OCI-LY3 (cell line): ENCODE data around the gene GSTA1.
"Not testable (repeated sequence)": the region's sequence is repeated elsewhere in the genome, so short reads cannot be mapped to it uniquely, and the experiment has no call there.

Source experiments
- H2AFZ ChIP-seq: fragments of 200-600, 300-600 bp; shearing (Covaris generic); 2 replicates; pipeline ENCODE4 v1.6.0; 2014; ENCODE audit warnings: antibody characterized with exemption, low read depth, low read length
- H3K27ac ChIP-seq: fragments of 200-600, 300-600 bp; sonication (generic); 2 replicates; pipeline ENCODE4 v1.5.1; 2014; ENCODE audit warnings: mild to moderate bottlenecking, low read length, moderate library complexity, mixed read lengths
- H3K27me3 ChIP-seq: fragments of 200-600, 300-600 bp; sonication (generic); 2 replicates; pipeline ENCODE4 v1.6.1; 2014; ENCODE audit warnings: low read depth, low read length, mixed read lengths
- H3K36me3 ChIP-seq: fragments of 200-600, 300-600 bp; sonication (generic); replicated peaks from 2 replicates; pipeline ENCODE3; 2014; ENCODE audit warnings: low read depth, low read length, mixed read lengths
- H3K4me1 ChIP-seq: fragments of 300-600, 200-600 bp; sonication (generic); 2 replicates; pipeline ENCODE4 v1.6.1; 2014; ENCODE audit warnings: low read length, mixed read lengths
- H3K4me2 ChIP-seq: fragments of 200-600, 300-600 bp; sonication (generic); 2 replicates; pipeline ENCODE4 v1.6.1; 2014; ENCODE audit warnings: low read length, mixed read lengths
- H3K4me3 ChIP-seq: fragments of 300-600, 200-600 bp; sonication (generic); 2 replicates; pipeline ENCODE4 v1.5.1; 2014; ENCODE audit warnings: antibody characterized with exemption, mild to moderate bottlenecking, low read length, moderate library complexity
- H3K79me2 ChIP-seq: fragments of 300-600, 200-600 bp; shearing (Covaris generic); 2 replicates; pipeline ENCODE4 v1.6.1; 2014; ENCODE audit warnings: mild to moderate bottlenecking, low read length, mixed read lengths
- H3K9ac ChIP-seq: fragments of 300-600, 200-600 bp; shearing (Covaris generic); 2 replicates; pipeline ENCODE4 v1.6.0; 2014; ENCODE audit warnings: mild to moderate bottlenecking, low read length, moderate library complexity
- H3K9me3 ChIP-seq: fragments of 200-600, 300-600 bp; shearing (Covaris generic); 2 replicates; pipeline ENCODE4 v1.6.1; 2014; ENCODE audit warnings: low read length, mixed read lengths; ENCODE audit not compliant: insufficient read depth
- H4K20me1 ChIP-seq: fragments of 200-600, 300-600 bp; sonication (generic); 2 replicates; pipeline ENCODE4 v1.6.1; 2016; ENCODE audit warnings: low read length, mixed read lengths; ENCODE audit not compliant: insufficient read depth
- CTCF ChIP-seq: fragments of 200-600, 300-600 bp; sonication (generic); IDR thresholded peaks from 2 replicates; pipeline ENCODE4 v1.5.1; 2014; ENCODE audit warnings: antibody characterized with exemption, low read length, low read depth
- EZH2phosphoT487 ChIP-seq: fragments of 200-600 bp; shearing (Covaris generic); IDR thresholded peaks from 2 replicates; pipeline ENCODE4 v1.6.1; 2018; ENCODE audit warnings: antibody characterized with exemption, mixed run types, low read depth

Gene GSTA1

GRCh38 chr6:52840763-52841585 lies 37.4 kb upstream of the GSTA1 start, which contains the start of gene GSTA5:
Gene GSTA5 (minus strand): TSS chr6:52840813.
- TF ChIP-seq EZH2phosphoT487: no peak
- no peak for TF ChIP-seq CTCF
- Histone ChIP-seq H3K27me3 (peaks cover 6% of the 10 kb centered on the region; the same call in 1 of the 2 replicates), H3K4me3 (no peak within 1 kb of the TSS), H4K20me1 (no peaks in the 10 kb centered on the region), H3K9me3 (no peaks in the 10 kb centered on the region), H3K36me3 (no peaks in the 10 kb centered on the region), H3K79me2 (no peaks in the 10 kb centered on the region), H3K4me1 (no peaks in the 10 kb centered on the region), H2AFZ (no peak within 1 kb of the TSS), H3K27ac (no peak within 1 kb of the TSS), H3K4me2 (no peak within 1 kb of the TSS), H3K9ac (no peak within 1 kb of the TSS)

GRCh38 chr6:52839124-52840055 lies 35.8 kb upstream of the GSTA1 start:
- H3K9me3 ChIP-seq: no peaks in the 10 kb centered on the region
- no peak overlapping the region for H3K4me3 ChIP-seq
- no peak overlapping the region for H3K4me2 ChIP-seq
- no peaks in the 10 kb centered on the region for H3K79me2 ChIP-seq
- no peaks in the 10 kb centered on the region for H4K20me1 ChIP-seq
- H3K4me1 ChIP-seq: no peaks in the 10 kb centered on the region
- H3K36me3 ChIP-seq: no peaks in the 10 kb centered on the region
- no peak overlapping the region for H2AFZ ChIP-seq
- no peak overlapping the region for H3K27ac ChIP-seq
- TF ChIP-seq CTCF (peak; percentile 86), EZH2phosphoT487 (no peak)
- no peak overlapping the region for H3K9ac ChIP-seq
- H3K27me3 ChIP-seq: peaks cover 16% of the 10 kb centered on the region

GRCh38 chr6:52834481-52834880 lies 30.9 kb upstream of the GSTA1 start:
- H3K4me2 ChIP-seq: no peak overlapping the region
- TF ChIP-seq EZH2phosphoT487 (no peak), CTCF (no peak)

GRCh38 chr6:52830869-52831268 lies 27.3 kb upstream of the GSTA1 start:
- H4K20me1 ChIP-seq: not testable (repeated sequence)

More at GRCh38 chr6:52834481-52834880, 30.9 kb upstream of the GSTA1 start:
- H3K4me1 ChIP-seq: no peaks in the 10 kb centered on the region
- H2AFZ ChIP-seq: no peak overlapping the region
- no peak overlapping the region for H3K9ac ChIP-seq
- H4K20me1 ChIP-seq: no peaks in the 10 kb centered on the region
- no peaks in the 10 kb centered on the region for H3K79me2 ChIP-seq
- H3K9me3 ChIP-seq: no peaks in the 10 kb centered on the region
- no peak overlapping the region for H3K27ac ChIP-seq
- no peak overlapping the region for H3K4me3 ChIP-seq
- H3K27me3 ChIP-seq: peaks cover 17% of the 10 kb centered on the region
- no peaks in the 10 kb centered on the region for H3K36me3 ChIP-seq

More at GRCh38 chr6:52830869-52831268, 27.3 kb upstream of the GSTA1 start:
- H3K4me3 ChIP-seq, H3K36me3 ChIP-seq, H3K79me2 ChIP-seq, H3K9me3 ChIP-seq, H3K9ac ChIP-seq, H3K4me2 ChIP-seq, H3K4me1 ChIP-seq, H3K27ac ChIP-seq, H2AFZ ChIP-seq: not testable (repeated sequence)
- peaks cover 10% of the 10 kb centered on the region for H3K27me3 ChIP-seq
